HG03135 (cell line): ENCODE results near the gene MRPL43.

Experiments used
- ATAC-seq: cut with Tn5 transposase; IDR thresholded peaks from one replicate; pipeline ENCODE4 v1.9.1; 2021; ENCODE audit warnings: mild to moderate bottlenecking, moderate library complexity; ENCODE audit not compliant: unreplicated experiment

The MRPL43 gene

GRCh38 chr10:100969187-100970075, 17.9 kb downstream of the MRPL43 start, which contains the start of gene SEMA4G:
Gene SEMA4G (plus strand): TSS chr10:100969504. CDS start chr10:100972913, 3,409 bp downstream.
- ATAC-seq = peak; percentile 69

GRCh38 chr10:100968863-100969186, 18.5 kb downstream of the MRPL43 start:
- ATAC-seq = no peak

GRCh38 chr10:100968062-100968736, 19.1 kb downstream of the MRPL43 start:
- no peak for ATAC-seq

- ATAC-seq = no peak
Measured at GRCh38 chr10:100967332-100967731, 20.0 kb downstream of the MRPL43 start.

- no peak for ATAC-seq
Measured at GRCh38 chr10:100966887-100967286, 20.4 kb downstream of the MRPL43 start.

GRCh38 chr10:100965820-100966219, 21.5 kb downstream of the MRPL43 start:
- ATAC-seq = no peak

GRCh38 chr10:100963826-100964225, 23.5 kb downstream of the MRPL43 start:
- ATAC-seq = no peak

GRCh38 chr10:100962351-100963080, 24.8 kb downstream of the MRPL43 start:
- ATAC-seq = no peak

- ATAC-seq = no peak
Measured at GRCh38 chr10:100960251-100960650, 27.0 kb downstream of the MRPL43 start.

GRCh38 chr10:100948916-100949315, 38.4 kb downstream of the MRPL43 start:
- no peak for ATAC-seq

GRCh38 chr10:100945754-100946153, 41.5 kb downstream of the MRPL43 start:
- ATAC-seq = no peak

GRCh38 chr10:100943508-100943907, 43.8 kb downstream of the MRPL43 start:
- ATAC-seq = no peak

GRCh38 chr10:100942229-100942628, 45.1 kb downstream of the MRPL43 start:
- no peak for ATAC-seq

GRCh38 chr10:100939763-100940344, 47.4 kb downstream of the MRPL43 start:
- ATAC-seq = no peak
